SK-N-SH treated with all-trans-retinoic acid at 6 μM for 48 hours (cell line): ENCODE results near the gene KRTAP22-2.

ENCODE experiments used
- ATAC-seq: fragments of 200-7000 bp; cut with Tn5 transposase; 3 replicates; pipeline ENCODE4 v1.9.1; 2020; ENCODE audit warnings: mild to moderate bottlenecking, moderate library complexity
- ARNTL ChIP-seq: fragments of 450-650 bp; formaldehyde crosslinking; IDR thresholded peaks from 2 replicates; pipeline ENCODE4 v1.5.0; 2020; ENCODE audit warnings: low read depth, mild to moderate bottlenecking, moderate library complexity, borderline replicate concordance
- CREB5 ChIP-seq: fragments of 250-450 bp; sonication (Bioruptor Pico); IDR thresholded peaks from 2 replicates; pipeline ENCODE4 v1.5.1; 2020; ENCODE audit warnings: low read depth, mild to moderate bottlenecking, moderate library complexity
- CSDC2 ChIP-seq: fragments of 250-450 bp; sonication (Bioruptor Pico); IDR thresholded peaks from 2 replicates; pipeline ENCODE4 v1.5.0; 2020; ENCODE audit warnings: mild to moderate bottlenecking, moderate library complexity
- ESRRG ChIP-seq: fragments of 250-450 bp; sonication (Bioruptor Pico); IDR thresholded peaks from 2 replicates; pipeline ENCODE4 v1.6.1; 2021; ENCODE audit warnings: mild to moderate bottlenecking
- GLIS3 ChIP-seq: fragments of 250-450 bp; sonication (Bioruptor Pico); IDR thresholded peaks from 2 replicates; pipeline ENCODE4 v1.5.0; 2020; ENCODE audit warnings: mild to moderate bottlenecking, moderate library complexity
- ISL1 ChIP-seq: fragments of 250-450 bp; sonication (Bioruptor Pico); IDR thresholded peaks from 2 replicates; pipeline ENCODE4 v2.1.2; 2022; ENCODE audit warnings: mild to moderate bottlenecking, moderate library complexity
- OSR1 ChIP-seq: fragments of 250-450 bp; sonication (Bioruptor Pico); IDR thresholded peaks from 2 replicates; pipeline ENCODE4 v1.8.0; 2022; ENCODE audit warnings: moderate library complexity, mild to moderate bottlenecking, inconsistent platforms
- POU6F1 ChIP-seq: fragments of 250-450 bp; sonication (Bioruptor Pico); IDR thresholded peaks from 2 replicates; pipeline ENCODE4 v1.8.0; 2021; ENCODE audit warnings: low read depth, mild to moderate bottlenecking, moderate library complexity, borderline replicate concordance
- PPARA ChIP-seq: fragments of 250-450 bp; sonication (Bioruptor Pico); IDR thresholded peaks from 2 replicates; pipeline ENCODE4 v1.5.0; 2020; ENCODE audit warnings: mild to moderate bottlenecking, borderline replicate concordance
- RARB ChIP-seq: fragments of 250-450 bp; sonication (Bioruptor Pico); IDR thresholded peaks from 2 replicates; pipeline ENCODE4 v1.8.0; 2021; ENCODE audit warnings: mild to moderate bottlenecking, moderate library complexity
- SNAI2 ChIP-seq: fragments of 250-450 bp; sonication (Bioruptor Pico); IDR thresholded peaks from 2 replicates; pipeline ENCODE4 v1.5.0; 2020; ENCODE audit warnings: mild to moderate bottlenecking, moderate library complexity
- TCF4 ChIP-seq: fragments of 250-450 bp; sonication (Bioruptor Pico); IDR thresholded peaks from 2 replicates; pipeline ENCODE4 v1.8.0; 2021; ENCODE audit warnings: mild to moderate bottlenecking, moderate library complexity, borderline replicate concordance
- TOX ChIP-seq: fragments of 250-450 bp; sonication (Bioruptor Pico); IDR thresholded peaks from 2 replicates; pipeline ENCODE4 v1.8.0; 2021; ENCODE audit warnings: mild to moderate bottlenecking, moderate library complexity, borderline replicate concordance
- TSHZ2 ChIP-seq: fragments of 250-450 bp; sonication (Bioruptor Pico); IDR thresholded peaks from 2 replicates; pipeline ENCODE4 v1.5.0; 2020; ENCODE audit warnings: mild to moderate bottlenecking, moderate library complexity
- ZC3H10 ChIP-seq: fragments of 250-450 bp; sonication (Bioruptor Pico); IDR thresholded peaks from 2 replicates; pipeline ENCODE4 v1.5.1; 2021; ENCODE audit warnings: mild to moderate bottlenecking, moderate library complexity
- ZFP3 ChIP-seq: fragments of 250-450 bp; sonication (Bioruptor Pico); IDR thresholded peaks from 2 replicates; pipeline ENCODE4 v1.5.0; 2020; ENCODE audit warnings: mild to moderate bottlenecking, moderate library complexity
- ZNF565 ChIP-seq: fragments of 450-650 bp; formaldehyde crosslinking; conservative IDR thresholded peaks from 2 replicates; pipeline ENCODE4 v1.5.0; 2020; ENCODE audit warnings: low read depth, mild to moderate bottlenecking, moderate library complexity
- ZNF70 ChIP-seq: fragments of 450-650 bp; formaldehyde crosslinking; IDR thresholded peaks from 2 replicates; pipeline ENCODE4 v1.5.0; 2020; ENCODE audit warnings: mild to moderate bottlenecking, moderate library complexity
- ZNF8 ChIP-seq: fragments of 450-650 bp; formaldehyde crosslinking; IDR thresholded peaks from 2 replicates; pipeline ENCODE4 v1.5.0; 2020; ENCODE audit warnings: mild to moderate bottlenecking, moderate library complexity
- TF ChIP-seq, protein P1 (sequence below): fragments of 250-450 bp; sonication (Bioruptor Pico); IDR thresholded peaks from 2 replicates; pipeline ENCODE4 v1.5.1; 2021; ENCODE audit warnings: mild to moderate bottlenecking, moderate library complexity

The KRTAP22-2 gene

DNA sequence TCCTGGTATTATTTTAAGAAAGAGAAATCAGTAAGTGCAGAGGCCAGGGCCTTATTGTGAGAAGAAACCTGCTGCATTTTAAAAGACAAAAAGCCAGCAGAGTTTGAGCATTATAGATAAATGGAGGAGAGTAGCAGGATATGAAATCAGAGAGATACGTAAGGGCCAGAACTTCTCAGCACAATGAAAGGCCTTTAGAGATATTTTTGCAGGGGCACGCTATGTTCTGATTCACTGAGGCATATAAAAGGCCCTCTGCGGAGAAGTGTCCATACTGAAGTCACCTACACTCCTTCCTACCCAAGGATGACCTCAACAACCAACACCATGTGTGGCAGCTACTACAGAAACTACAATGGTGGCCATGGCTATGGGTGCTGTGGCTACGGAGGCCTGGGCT, 1.9 kb upstream of the KRTAP22-2 start, which contains the start of gene KRTAP6-3:
Gene KRTAP6-3 (plus strand): TSS at position 301 of the 400 bp plus-strand sequence. CDS start 6 bp downstream, at position 307.
- no peak for ATAC-seq
- TF ChIP-seq ZNF70 (no peak), ARNTL (CRISPR knock-in tag) (no peak), ESRRG (CRISPR knock-in tag) (no peak), RARB (no peak), PPARA (CRISPR knock-in tag) (no peak), ZFP3 (CRISPR knock-in tag) (no peak), ZNF8 (CRISPR knock-in tag) (no peak), OSR1 (CRISPR knock-in tag) (no peak), TSHZ2 (CRISPR knock-in tag) (no peak), CSDC2 (CRISPR knock-in tag) (no peak), TOX (CRISPR knock-in tag) (no peak), ZC3H10 (CRISPR knock-in tag) (no peak), SNAI2 (CRISPR knock-in tag) (no peak), GLIS3 (no peak), TCF4 (CRISPR knock-in tag) (no peak), ISL1 (CRISPR knock-in tag) (no peak), POU6F1 (CRISPR knock-in tag) (no peak), CREB5 (CRISPR knock-in tag) (no peak)
- TF ChIP-seq, protein P1, sequence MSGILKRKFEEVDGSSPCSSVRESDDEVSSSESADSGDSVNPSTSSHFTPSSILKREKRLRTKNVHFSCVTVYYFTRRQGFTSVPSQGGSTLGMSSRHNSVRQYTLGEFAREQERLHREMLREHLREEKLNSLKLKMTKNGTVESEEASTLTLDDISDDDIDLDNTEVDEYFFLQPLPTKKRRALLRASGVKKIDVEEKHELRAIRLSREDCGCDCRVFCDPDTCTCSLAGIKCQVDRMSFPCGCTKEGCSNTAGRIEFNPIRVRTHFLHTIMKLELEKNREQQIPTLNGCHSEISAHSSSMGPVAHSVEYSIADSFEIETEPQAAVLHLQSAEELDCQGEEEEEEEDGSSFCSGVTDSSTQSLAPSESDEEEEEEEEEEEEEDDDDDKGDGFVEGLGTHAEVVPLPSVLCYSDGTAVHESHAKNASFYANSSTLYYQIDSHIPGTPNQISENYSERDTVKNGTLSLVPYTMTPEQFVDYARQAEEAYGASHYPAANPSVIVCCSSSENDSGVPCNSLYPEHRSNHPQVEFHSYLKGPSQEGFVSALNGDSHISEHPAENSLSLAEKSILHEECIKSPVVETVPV (CRISPR knock-in tag) = no peak
- TF ChIP-seq, all 23 proteins: peak for 0

- TF ChIP-seq ISL1 (CRISPR knock-in tag) (no peak), GLIS3 (no peak), ZNF8 (CRISPR knock-in tag) (no peak)
- no peak for ATAC-seq
Measured at GRCh38 chr21:30582870-30583269, 7.3 kb downstream of the KRTAP22-2 start.

DNA sequence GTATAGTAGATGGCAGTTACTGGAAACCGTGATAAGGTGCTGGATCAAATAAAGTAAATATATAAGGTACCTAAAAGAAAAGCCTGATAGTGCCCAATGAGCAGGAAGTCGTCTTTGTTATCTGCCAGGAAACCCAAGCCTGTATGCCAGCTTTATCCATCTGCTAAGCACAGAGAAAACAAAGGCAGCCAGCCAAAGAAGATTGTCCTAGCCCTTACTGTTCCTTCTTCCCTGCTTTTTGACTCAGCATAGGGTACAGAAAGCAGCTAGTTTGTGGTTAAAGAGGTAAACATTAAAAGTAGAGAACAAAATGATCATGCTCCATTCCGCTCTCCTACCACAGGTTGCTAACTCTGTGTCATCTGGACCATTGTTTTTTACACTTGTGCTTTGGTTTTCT, 10.1 kb downstream of the KRTAP22-2 start:
- TF ChIP-seq SNAI2 (CRISPR knock-in tag) = no peak
- TF ChIP-seq GLIS3 = no peak
- no peak for TF ChIP-seq ZNF565 (CRISPR knock-in tag)
- no peak for TF ChIP-seq ZFP3 (CRISPR knock-in tag)
- no peak for TF ChIP-seq ISL1 (CRISPR knock-in tag)
- TF ChIP-seq TOX (CRISPR knock-in tag) = no peak
- TF ChIP-seq CSDC2 (CRISPR knock-in tag) = no peak
- no peak for TF ChIP-seq TSHZ2 (CRISPR knock-in tag)
- no peak for ATAC-seq
